NCI-H1417 treated with DMSO at 0.1 percent for 48 hours (cell line): ENCODE data around the gene CLIP1.
A peak's percentile ranks its signal among the peaks of the same experiment; 100 is the strongest.

Experiments
- DNase-seq: peaks from one replicate; lab custom pipeline; 2025; lab: John Stamatoyannopoulos, UW

Gene CLIP1

DNA sequence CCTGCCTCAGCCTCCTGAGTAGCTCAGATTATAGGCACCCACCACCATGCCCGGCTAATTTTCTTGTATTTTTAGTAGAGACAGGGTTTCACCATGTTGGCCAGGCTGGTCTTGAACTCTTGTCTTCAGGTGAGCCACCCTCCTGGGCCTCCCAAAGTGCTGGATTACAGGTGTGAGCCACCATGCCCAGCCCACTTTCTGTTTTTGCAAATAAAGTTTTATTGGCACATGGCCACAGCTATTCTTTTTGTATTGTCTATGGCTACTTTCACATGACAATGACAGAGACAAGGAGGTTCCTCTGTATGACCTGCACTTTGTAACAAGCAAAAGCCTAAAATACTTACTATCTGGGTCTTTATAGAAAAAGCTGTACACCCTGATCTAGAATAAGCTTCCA is 176.9 kb downstream of the CLIP1 start:
- no peak for DNase-seq

DNA sequence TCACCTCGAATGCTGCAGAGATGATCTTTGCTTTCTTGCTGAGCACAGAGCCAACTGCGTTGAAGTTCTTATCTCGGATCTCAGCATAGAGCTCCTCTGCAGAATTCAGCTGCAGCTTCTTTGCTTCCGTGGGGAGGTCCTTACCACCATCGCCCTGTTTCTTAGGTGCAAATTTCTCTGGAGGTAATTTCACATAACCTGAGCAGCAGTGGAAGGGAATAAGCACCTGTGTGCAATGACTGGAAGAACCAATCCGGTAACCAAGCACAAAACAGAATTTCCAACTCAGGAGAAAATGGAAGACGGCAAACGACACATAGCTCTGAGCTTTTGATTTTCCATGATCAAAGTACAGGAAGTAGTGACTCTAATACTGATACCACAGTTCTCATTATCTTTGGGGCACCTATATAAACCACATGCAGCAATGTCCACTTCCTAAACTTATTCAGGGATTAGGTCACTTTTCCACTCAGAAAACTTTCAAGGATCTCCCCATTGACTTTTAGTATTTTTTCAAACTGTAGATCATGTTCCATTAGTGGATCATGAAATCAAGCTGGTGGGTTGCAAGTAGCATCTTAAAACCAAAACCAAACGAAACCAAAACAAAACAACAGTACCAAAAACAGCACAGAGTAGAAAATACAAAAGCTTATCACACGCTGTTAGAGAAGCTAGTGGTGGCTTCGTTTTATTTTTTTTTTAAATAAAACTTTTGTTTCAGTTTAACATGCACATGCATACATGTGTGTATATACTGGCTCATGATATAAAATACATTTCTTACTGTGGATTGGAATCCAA is 177.7 kb downstream of the CLIP1 start:
- DNase-seq = no peak

- DNase-seq = no peak
Observed at GRCh38 chr12:122243965-122244364, 178.5 kb downstream of the CLIP1 start.

GRCh38 chr12:122238861-122239260 is 183.6 kb downstream of the CLIP1 start:
- no peak for DNase-seq

DNA sequence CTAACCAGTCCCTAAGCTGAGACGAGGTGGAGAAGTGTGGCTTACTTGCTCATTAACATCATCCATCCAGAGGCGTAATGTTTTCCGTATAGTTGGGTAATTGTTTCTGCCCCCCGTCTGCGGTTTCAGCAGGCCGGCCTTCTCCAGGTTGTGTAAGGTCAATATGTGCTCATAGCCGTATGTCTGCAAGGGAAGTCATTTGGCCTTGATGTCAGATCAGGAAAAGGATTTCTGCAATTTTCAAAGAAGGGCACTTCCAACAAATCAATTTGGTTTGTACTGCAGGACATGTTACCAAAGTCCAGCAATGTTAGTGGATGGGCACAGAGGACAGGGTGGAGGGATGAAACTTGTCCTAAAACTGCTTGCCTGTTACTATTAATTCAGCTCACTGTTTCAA is 186.7 kb downstream of the CLIP1 start:
- no peak for DNase-seq

GRCh38 chr12:122232691-122233090 is 189.8 kb downstream of the CLIP1 start:
- DNase-seq = no peak

DNA sequence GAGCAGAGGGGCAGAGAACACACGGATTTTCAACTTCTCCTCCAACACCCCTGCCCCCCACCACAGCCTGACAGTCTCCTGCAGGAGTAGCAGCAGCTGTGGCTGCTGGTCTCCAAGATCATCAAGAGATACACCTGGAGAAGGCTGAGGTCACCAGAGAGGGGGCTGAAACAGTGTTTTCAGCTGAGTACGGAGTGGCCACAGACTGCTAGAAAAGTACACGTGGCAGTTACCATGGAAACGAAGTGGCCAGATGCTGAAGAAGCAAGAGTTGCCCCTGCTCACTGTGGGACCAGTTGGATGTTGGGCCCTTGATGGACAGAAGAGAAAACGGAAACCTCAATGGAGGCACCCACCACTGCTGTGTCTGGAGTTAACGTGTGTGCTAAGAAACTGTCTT is 191.7 kb downstream of the CLIP1 start:
- no peak for DNase-seq

DNA sequence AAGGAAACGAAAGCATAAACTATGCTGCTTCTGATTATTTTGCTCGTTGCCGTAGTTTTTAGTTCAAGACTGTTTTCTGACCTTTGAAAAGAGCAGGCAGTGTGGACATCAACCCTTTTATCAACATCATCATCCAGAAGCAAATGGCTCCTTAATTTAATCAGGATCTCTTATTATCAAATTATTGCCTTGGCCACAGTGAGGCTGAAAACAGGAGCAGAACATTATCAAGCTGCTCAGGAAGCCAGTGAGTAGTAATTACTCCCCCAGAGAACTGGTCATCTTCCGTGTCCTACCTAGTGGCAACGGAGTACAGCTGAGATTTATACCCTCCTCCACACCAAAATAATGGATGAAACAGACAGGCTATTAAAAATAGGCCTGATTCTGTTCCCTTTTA is 194.4 kb downstream of the CLIP1 start:
- no peak for DNase-seq

DNA sequence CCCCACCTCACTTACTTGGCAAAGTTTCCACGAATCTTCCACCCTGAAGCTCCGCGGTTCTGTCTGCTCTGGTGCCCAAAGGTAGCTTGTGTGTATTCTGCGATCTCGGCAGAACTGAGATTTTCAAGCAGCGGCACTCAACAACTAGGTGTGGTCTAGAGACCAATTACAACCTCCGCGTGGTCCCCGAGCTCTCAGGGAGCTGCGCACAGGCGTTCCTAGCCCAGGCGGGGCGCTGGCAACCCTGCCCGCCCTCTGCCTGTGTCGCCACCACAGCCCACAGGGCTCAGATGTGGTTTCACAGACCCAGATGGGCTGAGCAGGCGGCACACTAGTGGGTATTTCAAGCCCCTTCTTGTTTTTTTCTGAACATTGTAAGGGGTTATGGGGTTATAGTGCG is 195.1 kb downstream of the CLIP1 start:
- DNase-seq = no peak

- no peak for DNase-seq
Observed at GRCh38 chr12:122226366-122227125, 195.9 kb downstream of the CLIP1 start.

DNA sequence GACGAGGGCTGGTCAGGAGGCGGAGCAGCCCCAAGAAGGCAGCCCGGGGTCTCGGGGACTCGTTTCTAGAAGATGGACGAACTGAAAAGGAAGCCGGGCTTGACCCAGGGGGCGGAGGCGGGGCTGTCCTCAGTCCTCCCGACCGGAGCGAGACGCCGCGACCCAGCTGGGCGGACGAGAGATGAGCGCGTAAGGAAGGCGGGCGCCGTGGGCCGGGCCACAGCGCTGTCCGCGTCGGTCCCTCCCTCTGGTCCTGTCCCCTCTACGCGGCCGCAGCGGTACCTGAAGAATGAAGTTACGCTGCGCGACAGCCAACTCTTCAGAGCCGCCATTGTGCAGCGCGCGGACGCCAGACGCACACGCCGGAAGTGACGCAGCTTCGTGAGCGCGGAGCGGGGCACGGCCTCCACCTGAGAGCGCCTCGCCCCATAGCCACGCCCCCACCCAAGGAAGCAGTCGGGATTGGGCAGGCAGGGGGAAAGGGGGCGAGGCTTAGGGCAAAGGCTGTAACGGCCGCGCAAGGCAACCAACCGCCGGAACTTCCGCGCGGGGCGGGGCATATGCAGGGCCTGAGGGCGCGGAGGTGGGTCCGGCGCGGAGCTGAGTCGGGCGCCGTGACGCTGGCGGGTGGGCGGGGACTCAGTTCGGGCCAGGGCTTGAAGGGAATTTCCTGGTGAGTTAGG is 196.6 kb downstream of the CLIP1 start, which contains the start of gene DIABLO:
TSS of gene DIABLO (minus strand) at position 370 of the 683 bp plus-strand sequence. CDS start at position 332, 38 bp downstream.
- peak; percentile 97 for DNase-seq
